ENCODE measurements around the gene CRELD2. TPM values are rescaled to one million over a fixed set of nuclear protein-coding genes. Genes with fewer than 3 reads are reported as not detected.

The CRELD2 gene
- total and polyA plus RNA-seq, 2 of the 13 experiments (the other 11 are each of a cell fraction or from before 2014, with no cell fraction given), result 17.2 to 44.7 TPM

DNA sequence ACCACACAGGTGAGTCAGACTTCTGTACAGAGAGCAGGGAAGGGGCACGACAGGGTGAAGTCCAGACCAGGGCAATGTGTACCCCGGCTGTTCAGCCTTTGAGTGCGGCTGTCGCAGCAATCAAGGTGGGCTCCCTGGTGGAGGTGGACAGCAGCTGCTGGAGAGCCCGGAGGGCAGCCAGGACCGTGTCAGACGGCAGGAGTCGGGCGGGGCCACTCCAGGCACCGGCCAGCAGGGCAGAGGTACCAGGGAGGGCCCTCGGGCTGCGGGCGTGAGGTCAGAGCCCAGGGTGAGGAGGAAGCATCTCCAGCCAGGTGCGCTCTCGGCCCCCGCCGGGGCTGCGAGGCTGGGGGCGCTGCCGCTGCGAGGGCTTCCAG, 41.3 kb downstream of the CRELD2 start (continued):
- TF ChIP-seq, protein P1, sequence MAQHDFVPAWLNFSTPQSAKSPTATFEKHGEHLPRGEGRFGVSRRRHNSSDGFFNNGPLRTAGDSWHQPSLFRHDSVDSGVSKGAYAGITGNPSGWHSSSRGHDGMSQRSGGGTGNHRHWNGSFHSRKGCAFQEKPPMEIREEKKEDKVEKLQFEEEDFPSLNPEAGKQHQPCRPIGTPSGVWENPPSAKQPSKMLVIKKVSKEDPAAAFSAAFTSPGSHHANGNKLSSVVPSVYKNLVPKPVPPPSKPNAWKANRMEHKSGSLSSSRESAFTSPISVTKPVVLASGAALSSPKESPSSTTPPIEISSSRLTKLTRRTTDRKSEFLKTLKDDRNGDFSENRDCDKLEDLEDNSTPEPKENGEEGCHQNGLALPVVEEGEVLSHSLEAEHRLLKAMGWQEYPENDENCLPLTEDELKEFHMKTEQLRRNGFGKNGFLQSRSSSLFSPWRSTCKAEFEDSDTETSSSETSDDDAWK (CRISPR knock-in tag; IDR thresholded peaks at IDR 0.05), result no peak
- TF ChIP-seq, protein P2, sequence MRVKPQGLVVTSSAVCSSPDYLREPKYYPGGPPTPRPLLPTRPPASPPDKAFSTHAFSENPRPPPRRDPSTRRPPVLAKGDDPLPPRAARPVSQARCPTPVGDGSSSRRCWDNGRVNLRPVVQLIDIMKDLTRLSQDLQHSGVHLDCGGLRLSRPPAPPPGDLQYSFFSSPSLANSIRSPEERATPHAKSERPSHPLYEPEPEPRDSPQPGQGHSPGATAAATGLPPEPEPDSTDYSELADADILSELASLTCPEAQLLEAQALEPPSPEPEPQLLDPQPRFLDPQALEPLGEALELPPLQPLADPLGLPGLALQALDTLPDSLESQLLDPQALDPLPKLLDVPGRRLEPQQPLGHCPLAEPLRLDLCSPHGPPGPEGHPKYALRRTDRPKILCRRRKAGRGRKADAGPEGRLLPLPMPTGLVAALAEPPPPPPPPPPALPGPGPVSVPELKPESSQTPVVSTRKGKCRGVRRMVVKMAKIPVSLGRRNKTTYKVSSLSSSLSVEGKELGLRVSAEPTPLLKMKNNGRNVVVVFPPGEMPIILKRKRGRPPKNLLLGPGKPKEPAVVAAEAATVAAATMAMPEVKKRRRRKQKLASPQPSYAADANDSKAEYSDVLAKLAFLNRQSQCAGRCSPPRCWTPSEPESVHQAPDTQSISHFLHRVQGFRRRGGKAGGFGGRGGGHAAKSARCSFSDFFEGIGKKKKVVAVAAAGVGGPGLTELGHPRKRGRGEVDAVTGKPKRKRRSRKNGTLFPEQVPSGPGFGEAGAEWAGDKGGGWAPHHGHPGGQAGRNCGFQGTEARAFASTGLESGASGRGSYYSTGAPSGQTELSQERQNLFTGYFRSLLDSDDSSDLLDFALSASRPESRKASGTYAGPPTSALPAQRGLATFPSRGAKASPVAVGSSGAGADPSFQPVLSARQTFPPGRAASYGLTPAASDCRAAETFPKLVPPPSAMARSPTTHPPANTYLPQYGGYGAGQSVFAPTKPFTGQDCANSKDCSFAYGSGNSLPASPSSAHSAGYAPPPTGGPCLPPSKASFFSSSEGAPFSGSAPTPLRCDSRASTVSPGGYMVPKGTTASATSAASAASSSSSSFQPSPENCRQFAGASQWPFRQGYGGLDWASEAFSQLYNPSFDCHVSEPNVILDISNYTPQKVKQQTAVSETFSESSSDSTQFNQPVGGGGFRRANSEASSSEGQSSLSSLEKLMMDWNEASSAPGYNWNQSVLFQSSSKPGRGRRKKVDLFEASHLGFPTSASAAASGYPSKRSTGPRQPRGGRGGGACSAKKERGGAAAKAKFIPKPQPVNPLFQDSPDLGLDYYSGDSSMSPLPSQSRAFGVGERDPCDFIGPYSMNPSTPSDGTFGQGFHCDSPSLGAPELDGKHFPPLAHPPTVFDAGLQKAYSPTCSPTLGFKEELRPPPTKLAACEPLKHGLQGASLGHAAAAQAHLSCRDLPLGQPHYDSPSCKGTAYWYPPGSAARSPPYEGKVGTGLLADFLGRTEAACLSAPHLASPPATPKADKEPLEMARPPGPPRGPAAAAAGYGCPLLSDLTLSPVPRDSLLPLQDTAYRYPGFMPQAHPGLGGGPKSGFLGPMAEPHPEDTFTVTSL (CRISPR knock-in tag; IDR thresholded peaks at IDR 0.05; ENCODE audit: borderline replicate concordance), result no peak
- TF ChIP-seq HNF4G (IDR thresholded peaks at IDR 0.05; ENCODE audit: borderline replicate concordance, low read depth, low read length) (peak; percentile 21; the same call in 1 of the 2 replicates), HNF4G (CRISPR knock-in tag; IDR thresholded peaks at IDR 0.05; ENCODE audit: borderline replicate concordance, low read depth) (no peak; the same call in 1 of the 2 replicates), TAF15 (IDR thresholded peaks at IDR 0.05; ENCODE audit: low read depth, low read length, poor library complexity, severe bottlenecking) (no peak), NR3C1 (CRISPR knock-in tag; IDR thresholded peaks at IDR 0.05) (no peak), RCOR2 (CRISPR knock-in tag; IDR thresholded peaks at IDR 0.05) (no peak), SP2 (CRISPR knock-in tag; IDR thresholded peaks at IDR 0.05) (no peak), FOXP1 (IDR thresholded peaks at IDR 0.05) (no peak), FOXP1 (CRISPR knock-in tag; IDR thresholded peaks at IDR 0.05) (no peak), NR2C2 (CRISPR knock-in tag; IDR thresholded peaks at IDR 0.05; ENCODE audit: borderline replicate concordance) (peak; percentile 14; the same call in 1 of the 2 replicates), RBM39 (IDR thresholded peaks at IDR 0.05; ENCODE audit: low read depth, low read length, poor library complexity, severe bottlenecking) (no peak), DNMT3B (CRISPR knock-in tag; conservative IDR thresholded peaks at IDR 0.05) (no peak), ZNF552 (CRISPR knock-in tag; IDR thresholded peaks at IDR 0.05; ENCODE audit: borderline replicate concordance) (0 out of 2 replicates have a peak, but pooled peaks have one; percentile 42)
- TF ChIP-seq, protein P3, sequence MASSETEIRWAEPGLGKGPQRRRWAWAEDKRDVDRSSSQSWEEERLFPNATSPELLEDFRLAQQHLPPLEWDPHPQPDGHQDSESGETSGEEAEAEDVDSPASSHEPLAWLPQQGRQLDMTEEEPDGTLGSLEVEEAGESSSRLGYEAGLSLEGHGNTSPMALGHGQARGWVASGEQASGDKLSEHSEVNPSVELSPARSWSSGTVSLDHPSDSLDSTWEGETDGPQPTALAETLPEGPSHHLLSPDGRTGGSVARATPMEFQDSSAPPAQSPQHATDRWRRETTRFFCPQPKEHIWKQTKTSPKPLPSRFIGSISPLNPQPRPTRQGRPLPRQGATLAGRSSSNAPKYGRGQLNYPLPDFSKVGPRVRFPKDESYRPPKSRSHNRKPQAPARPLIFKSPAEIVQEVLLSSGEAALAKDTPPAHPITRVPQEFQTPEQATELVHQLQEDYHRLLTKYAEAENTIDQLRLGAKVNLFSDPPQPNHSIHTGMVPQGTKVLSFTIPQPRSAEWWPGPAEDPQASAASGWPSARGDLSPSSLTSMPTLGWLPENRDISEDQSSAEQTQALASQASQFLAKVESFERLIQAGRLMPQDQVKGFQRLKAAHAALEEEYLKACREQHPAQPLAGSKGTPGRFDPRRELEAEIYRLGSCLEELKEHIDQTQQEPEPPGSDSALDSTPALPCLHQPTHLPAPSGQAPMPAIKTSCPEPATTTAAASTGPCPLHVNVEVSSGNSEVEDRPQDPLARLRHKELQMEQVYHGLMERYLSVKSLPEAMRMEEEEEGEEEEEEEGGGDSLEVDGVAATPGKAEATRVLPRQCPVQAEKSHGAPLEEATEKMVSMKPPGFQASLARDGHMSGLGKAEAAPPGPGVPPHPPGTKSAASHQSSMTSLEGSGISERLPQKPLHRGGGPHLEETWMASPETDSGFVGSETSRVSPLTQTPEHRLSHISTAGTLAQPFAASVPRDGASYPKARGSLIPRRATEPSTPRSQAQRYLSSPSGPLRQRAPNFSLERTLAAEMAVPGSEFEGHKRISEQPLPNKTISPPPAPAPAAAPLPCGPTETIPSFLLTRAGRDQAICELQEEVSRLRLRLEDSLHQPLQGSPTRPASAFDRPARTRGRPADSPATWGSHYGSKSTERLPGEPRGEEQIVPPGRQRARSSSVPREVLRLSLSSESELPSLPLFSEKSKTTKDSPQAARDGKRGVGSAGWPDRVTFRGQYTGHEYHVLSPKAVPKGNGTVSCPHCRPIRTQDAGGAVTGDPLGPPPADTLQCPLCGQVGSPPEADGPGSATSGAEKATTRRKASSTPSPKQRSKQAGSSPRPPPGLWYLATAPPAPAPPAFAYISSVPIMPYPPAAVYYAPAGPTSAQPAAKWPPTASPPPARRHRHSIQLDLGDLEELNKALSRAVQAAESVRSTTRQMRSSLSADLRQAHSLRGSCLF (CRISPR knock-in tag; IDR thresholded peaks at IDR 0.05; ENCODE audit: borderline replicate concordance), result no peak
- TF ChIP-seq, protein P4, sequence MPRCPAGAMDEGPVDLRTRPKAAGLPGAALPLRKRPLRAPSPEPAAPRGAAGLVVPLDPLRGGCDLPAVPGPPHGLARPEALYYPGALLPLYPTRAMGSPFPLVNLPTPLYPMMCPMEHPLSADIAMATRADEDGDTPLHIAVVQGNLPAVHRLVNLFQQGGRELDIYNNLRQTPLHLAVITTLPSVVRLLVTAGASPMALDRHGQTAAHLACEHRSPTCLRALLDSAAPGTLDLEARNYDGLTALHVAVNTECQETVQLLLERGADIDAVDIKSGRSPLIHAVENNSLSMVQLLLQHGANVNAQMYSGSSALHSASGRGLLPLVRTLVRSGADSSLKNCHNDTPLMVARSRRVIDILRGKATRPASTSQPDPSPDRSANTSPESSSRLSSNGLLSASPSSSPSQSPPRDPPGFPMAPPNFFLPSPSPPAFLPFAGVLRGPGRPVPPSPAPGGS (CRISPR knock-in tag; IDR thresholded peaks at IDR 0.05), result no peak
- TF ChIP-seq, protein P5, sequence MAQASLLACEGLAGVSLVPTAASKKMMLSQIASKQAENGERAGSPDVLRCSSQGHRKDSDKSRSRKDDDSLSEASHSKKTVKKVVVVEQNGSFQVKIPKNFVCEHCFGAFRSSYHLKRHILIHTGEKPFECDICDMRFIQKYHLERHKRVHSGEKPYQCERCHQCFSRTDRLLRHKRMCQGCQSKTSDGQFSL (CRISPR knock-in tag; IDR thresholded peaks at IDR 0.05), result no peak

Data from HepG2 (cell line).